ENCODE results near the gene SEC22B.
"Not testable (repeated sequence)": the region's sequence is repeated elsewhere in the genome, so short reads cannot be mapped to it uniquely, and the experiment has no call there.

Gene SEC22B

DNA sequence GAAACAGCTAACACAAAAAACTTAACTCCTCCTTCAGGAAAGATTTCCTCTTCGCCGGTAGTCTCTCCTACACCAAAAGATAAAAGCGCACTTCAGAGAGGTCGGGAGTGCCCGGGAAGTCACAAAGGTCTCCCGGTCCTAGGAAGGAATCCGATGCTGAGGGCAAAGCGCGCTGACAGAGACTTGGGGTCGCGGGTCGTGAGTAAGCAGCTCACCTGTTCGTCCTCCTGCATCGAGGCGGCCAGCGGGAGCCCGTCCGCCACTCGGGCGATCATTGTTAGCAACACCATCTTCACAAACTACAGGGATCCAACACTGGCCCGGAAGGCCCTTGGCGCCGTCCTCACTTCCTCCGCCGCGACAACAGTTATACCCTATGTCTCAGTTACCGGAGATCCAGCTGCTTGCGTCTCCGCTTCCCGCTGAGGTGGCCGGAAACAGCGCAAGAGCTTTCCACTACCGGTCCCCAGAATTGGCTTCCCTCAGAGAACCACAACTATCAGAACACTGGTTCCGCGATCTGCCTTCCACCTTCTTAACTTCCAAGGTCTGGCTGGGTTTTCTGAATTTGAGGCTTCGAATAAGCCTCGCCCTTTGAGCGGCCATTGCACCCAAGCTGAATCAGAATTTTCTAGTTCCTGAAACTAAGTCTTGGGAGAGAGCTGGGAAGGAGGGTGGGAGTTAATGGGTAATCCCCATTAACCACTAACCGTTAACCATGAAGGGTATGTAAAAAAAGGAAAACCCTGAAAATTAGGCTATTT, at the start of gene SEC22B:
SEC22B (minus strand) TSS at position 429 of the 764 bp plus-strand sequence; CDS start at position 290, 139 bp downstream.
- peak; percentile 64 to 79 for DNase-seq (ENCODE audit: extremely low read depth in 1 of 2, low read depth in 1 of 2)

DNA sequence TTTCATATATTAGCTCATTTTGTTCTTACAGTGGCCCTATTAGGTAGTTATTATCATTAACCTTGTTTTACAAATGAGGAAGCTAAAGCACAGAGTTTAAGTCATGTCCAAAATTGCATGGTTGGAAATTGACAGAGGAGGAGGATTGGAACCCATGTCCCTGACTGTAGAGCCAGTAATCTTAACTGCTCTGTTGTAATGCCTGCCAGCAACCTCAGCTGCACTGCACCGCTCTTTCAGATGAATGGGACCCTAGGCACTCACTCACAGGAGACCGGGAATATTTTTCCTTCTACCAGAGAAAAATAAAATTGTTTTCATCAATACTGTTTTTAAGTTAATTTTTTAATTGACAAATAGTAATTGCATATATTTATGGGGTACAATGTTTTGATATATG, 41.6 kb upstream of the SEC22B start:
- not testable (repeated sequence) for DNase-seq (ENCODE audit: extremely low read depth in 1 of 2, low read depth in 1 of 2)

DNA sequence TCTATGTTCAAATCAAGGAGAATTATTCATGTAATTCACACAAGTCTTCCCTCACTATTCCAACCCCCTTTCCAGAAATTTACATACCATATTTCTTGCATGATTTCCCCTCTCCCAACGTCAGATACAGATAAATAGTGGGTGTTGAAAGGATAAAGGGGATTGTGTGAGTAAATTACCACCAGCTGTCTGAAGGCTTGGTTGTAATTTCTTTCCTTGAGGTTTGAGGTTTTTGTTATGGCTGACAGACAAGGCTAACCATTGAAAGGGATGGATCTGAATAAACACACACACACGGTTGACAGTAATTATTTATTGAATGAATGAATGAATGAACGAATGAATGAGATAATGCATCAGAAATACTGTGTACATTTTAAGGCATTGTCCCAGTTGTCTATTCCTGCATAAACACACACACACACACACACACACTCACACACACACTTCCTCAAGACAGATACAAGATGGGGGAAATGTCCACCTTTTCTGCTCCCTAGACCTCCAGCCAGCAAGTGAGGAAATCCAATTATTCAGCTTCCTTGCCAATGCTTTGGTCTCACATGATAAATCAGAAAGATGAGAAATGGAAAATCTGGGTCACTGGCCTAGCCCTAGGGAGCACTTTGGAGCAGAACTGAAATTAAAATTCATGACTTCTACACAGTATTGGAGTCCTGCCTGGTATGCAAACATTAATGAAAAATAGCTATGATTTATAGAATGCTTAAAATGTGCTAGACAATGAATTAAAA, 41.0 kb upstream of the SEC22B start:
- DNase-seq (ENCODE audit: extremely low read depth in 1 of 2, low read depth in 1 of 2), result not testable (repeated sequence)

DNA sequence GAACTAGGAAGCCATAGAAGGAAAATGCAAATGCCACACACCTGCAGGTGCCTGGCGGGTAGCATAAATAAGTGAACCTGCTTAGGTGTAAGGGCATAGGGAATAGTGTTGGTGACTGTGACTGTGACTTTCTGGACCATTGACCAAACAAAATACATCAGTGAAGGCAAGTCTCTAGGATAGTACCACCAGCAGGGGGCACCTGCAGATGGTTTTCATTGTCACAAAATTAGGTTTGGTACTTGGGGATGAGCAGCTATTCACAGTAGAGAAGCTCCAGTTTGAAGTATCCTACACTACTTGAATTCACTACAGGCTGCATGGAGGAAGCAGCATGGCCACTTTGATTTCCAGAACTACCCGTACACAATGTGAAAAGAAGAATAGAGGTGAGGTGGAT, 37.3 kb upstream of the SEC22B start:
- DNase-seq (ENCODE audit: extremely low read depth in 1 of 2, low read depth in 1 of 2), result not testable (repeated sequence)

DNA sequence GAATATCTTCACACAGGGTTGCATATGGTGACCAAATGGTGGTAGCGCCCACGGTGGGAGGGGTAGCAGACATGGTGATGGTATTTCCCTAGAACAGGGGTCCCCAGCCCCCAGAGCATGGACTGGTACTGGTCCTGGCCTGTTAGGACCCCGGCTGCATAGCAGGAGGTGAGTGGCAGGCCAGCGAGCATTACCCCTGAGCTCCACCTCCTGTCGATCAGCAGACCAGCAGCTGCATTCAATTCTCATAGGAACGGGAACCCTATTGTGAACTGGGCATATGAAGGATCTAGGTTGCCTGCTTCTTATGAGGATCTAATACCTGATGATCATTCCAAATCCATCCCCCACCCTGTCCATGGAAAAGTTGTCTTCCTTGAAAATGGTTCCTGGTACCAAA, 34.4 kb upstream of the SEC22B start:
- DNase-seq (ENCODE audit: extremely low read depth in 1 of 2, low read depth in 1 of 2), result not testable (repeated sequence)

DNA sequence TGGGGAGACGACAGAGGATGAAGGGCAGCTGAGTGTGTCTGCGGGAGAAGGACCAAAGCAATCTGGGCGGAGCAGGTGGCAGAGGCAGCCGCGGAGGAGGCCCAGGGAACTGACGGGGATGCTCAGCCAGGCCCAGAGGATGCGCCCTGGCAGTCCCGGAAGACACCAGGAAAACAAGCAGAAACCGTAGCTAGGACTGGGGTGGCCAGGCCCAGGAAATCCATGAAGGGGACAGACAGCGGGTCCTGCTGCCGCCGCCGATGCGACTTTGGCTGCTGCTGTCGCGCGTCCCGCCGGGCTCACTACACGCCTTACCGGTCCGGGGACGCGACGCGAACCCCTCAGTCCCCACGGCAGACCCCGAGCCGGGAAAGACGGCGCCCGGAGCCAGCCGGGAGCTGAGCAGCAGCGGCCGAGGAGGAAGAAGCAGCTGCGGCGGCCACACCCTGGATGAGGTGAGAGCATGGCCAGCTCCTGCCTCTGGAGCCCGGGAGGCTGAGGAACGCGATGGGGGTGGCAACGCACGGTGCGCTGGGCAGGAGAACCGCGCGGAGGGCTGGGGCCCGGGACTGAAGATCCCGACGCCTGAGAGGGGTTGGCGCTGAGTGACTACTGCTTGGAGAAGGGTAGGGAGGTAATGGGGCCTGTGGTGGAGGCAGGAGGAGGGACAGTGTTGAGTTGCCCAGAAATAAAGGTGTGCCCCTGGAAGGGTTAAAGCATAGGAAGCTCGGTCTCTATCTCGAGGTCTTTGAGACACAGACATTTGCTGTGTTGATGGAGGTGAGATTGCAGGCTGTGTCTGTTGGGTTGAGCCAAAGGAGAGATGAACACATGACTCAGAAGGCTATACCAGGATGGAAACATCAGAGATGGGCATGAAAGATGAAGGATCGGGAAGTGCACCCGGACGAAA, 20.8 kb upstream of the SEC22B start:
- not testable (repeated sequence) for DNase-seq (ENCODE audit: extremely low read depth in 1 of 2, low read depth in 1 of 2)

DNA sequence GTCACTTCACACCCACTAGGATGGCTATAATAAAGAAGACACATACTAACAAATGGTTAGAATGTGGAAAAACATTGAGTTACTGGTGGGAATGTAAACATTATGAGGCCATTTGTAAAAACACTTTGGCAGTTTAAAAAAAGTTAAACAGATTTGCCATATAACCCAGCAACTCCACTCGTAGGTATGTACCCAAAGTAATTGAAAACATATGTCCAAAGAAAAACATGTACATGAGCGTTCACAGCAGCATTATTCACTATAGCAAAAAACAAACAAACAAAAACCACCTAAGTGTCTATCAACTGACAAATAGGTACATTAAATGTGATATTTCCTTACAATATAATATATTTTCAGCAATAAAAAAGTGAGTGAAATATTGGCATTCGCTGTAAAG, 12.3 kb upstream of the SEC22B start:
- DNase-seq (ENCODE audit: extremely low read depth in 1 of 2, low read depth in 1 of 2), result not testable (repeated sequence)

DNA sequence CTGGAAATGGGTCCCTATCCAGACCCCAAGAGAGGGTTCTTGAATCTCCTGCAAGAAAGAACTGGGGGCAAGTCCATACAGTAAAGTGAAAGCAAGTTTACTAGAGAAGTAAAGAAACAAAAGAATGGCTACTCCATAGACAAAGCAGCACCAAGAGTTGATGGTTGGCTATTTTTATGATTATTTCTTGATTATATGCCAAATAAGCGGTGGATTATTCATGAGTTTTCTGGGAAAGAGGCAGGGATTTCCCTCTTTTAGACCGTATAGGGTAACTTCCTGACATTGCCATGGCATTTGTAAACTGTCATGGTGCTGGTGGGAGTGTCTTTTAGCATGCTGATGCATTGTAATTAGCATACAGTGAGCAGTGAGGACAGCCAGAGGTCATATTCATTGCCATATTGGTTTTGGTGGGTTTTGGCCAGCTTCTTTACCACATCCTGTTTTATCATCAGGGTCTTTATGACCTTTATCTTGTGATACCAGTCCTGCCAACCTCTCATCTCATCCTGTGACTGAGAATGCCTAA, 5.9 kb upstream of the SEC22B start:
- DNase-seq (ENCODE audit: extremely low read depth in 1 of 2, low read depth in 1 of 2), result not testable (repeated sequence)

DNA sequence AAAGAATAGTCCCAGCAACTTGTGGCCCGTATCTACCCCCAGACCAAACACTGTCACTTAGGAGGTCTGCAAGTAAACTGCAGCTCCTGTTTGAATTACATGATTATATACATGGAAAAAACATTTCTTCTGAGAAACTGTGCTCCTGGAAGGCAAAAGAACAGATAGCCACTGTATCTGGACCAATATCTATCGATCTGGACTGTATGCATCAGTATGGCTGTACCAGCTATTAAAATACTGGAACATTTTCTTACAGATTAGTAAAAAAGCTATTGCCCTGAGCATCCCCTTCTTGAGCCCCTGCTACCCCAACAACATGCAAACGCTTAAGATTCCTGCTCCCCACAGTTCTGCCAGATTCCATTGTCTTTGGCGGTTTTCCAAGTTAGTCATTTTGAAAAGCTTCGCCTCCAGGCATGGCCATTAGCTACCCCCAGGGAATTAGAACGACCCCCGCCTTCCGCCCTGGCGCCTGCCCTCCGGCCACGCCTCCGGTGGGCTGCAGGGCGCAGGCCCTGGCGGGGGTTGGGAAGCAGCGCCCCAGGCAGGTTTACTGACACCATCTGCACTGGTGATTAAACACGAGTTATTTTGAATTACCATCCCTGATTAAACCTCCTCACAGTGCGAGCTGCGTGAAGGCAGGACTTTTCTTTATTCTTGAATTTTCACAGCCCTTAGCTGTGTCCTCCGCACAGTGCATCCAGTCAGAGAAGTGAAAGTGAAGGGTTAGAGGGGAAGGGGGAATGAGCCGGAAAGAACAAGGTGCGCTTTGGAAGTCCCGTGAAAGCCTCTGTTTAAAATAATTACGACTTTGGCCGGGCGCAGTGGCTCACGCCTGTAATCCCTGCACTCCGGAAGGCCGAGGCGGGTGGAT, 3.7 kb upstream of the SEC22B start:
- not testable (repeated sequence) for DNase-seq (ENCODE audit: extremely low read depth in 1 of 2, low read depth in 1 of 2)

DNA sequence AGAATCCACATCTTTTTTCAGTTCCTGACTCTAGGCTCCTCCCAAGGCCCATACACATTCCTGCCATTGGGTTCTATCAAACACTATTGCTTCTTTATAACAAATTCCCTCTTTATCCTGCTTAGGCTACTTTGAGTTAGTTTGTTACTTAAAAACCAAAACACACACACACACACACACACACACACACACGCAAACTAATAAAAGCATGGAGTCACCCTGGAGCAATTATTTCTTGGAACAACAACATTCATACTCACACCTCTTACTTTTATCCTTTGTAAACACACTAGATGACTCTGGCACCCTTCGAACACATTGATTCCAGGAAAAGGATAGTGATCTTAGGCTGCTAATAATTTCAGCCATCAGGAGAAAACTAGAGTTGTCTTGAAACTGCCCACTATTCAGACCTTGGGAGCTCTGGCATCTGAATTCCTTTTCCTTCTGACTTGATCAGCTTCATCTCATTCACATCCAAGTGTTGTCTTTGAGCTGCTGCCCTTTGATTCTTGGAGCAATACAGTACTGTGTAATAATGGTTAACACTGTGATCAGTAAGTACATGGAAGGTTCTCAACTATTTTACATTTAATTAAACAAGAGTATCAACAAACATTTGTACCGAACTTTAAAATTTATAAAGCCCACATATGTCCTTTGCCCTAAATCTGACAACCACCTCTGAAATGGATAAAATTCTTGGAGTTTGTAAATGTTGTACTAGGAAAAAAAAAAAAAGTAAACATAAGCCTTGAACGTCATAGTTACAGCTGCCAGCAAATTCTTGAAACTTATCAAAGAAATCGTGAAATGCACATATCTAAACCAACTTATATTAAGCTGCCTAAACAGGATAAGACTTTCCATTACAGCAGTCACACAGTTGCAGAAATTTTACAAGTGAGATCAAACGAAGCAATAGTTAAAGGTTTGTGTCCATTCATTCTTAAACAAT, 2.8 kb upstream of the SEC22B start:
- DNase-seq (ENCODE audit: extremely low read depth in 1 of 2, low read depth in 1 of 2), result no peak

DNA sequence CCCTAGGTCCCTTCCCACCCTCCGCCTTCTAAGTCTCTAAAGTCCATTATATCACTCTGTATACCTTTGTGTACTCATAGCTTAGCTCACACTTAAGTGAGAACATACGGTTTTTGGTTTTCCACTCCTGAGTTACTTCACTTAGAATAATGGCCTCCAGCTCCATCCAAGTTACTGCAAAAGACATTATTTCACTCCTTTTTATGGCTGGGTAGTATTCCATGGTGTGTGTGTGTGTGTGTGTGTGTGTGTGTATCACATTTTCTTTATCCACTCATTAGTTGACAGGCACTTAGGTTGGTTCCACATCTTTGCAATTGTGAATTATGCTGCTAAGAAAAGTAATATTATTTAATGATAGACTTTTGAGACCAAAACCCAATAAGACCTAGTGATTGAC, 1.7 kb upstream of the SEC22B start:
- not testable (repeated sequence) for DNase-seq (ENCODE audit: extremely low read depth in 1 of 2, low read depth in 1 of 2)

DNA sequence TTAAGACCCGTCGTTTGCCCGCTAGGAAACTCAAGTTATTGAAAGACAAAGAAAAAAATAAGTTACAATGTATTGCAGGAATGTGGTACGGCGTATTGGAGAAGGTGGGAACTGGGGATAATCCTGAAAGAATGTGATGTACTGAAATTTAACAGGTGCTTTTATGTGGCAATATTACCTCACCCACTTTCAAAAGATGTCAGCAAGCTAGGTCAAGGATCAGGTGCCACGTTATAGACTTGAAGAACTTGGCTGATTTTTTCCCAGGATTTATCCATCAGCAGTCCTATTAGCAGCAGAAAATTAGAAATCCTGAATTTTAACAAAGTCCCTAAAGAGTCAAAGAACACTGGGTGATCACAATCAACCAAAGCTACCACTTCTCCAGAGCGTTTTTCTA, 632 bp downstream of the SEC22B start:
- not testable (repeated sequence) for DNase-seq (ENCODE audit: extremely low read depth in 1 of 2, low read depth in 1 of 2)

DNA sequence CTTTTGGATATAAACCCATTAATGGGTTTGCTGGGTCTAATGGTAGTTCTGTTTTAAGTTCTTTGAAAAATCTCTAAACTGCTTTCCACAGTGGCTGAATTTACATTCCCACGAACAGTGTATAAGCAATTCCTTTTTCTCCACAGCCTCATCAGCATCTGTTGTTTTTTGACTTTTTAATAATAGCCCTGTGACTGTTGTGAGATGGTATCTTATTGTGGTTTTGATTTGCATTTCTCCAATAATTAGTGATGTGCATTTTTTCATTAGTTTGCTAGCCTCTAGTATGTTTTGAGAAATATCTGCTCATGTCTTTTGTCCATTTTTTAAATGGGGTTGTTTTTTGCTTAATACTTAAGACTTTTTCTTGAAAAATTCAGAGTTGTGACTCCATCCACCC, 11.6 kb downstream of the SEC22B start:
- DNase-seq (ENCODE audit: extremely low read depth in 1 of 2, low read depth in 1 of 2), result not testable (repeated sequence)

DNA sequence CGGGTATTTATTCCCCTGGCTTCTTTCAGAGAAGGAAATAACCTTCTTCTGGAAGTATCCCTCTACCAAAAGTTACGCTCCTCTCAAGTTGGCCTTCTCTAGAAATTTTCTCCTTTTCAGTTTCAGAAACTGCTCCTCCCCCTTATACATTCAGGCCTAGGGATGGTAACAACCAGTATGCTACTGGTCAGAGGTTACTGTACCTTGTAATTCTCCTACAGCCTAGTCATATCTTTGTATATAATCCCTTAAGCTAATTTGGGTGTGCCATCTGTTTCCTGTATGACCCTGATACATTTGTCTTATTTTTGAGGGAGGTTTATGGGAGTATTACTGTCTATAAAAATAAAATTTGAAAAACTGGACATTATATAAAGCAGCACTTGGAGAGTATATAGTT, 14.3 kb downstream of the SEC22B start:
- not testable (repeated sequence) for DNase-seq (ENCODE audit: extremely low read depth in 1 of 2, low read depth in 1 of 2)

DNA sequence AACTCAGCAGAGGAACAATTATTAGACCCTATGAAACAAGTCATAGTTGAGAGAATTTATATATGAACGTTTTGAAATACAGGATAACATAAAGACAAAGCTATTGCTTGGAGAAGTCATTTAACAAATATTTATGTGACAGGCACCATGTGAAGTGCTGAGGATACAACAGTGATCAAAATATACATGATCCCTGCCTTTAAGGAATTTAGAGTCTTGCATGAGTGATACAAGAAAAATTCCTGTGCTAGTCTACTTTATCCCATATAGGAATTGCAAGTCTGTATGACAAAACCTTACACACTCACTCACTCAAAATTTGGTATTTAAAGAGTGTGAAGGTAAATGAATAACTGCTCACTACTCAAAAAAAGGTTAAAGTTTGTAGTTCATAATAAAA, 17.8 kb downstream of the SEC22B start:
- not testable (repeated sequence) for DNase-seq (ENCODE audit: extremely low read depth in 1 of 2, low read depth in 1 of 2)

DNA sequence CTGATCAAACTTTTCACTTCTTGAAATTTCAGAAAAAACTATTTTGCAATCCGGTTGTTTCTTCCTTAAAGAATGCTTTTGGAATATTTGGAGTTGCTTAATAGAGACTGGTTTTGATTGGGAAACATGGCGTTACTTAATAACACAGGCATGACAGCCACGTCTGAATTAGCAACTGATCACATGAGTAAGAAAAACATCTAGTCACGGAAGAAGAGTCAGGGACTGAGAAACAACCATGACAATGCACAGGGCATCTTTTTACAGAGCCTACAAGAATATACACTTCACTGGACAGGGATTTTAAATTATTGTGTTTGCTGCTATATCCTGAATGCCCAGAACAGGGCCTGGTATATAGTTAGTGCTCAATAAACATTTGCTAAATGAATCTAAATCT, 18.2 kb downstream of the SEC22B start:
- DNase-seq (ENCODE audit: extremely low read depth in 1 of 2, low read depth in 1 of 2), result not testable (repeated sequence)

DNA sequence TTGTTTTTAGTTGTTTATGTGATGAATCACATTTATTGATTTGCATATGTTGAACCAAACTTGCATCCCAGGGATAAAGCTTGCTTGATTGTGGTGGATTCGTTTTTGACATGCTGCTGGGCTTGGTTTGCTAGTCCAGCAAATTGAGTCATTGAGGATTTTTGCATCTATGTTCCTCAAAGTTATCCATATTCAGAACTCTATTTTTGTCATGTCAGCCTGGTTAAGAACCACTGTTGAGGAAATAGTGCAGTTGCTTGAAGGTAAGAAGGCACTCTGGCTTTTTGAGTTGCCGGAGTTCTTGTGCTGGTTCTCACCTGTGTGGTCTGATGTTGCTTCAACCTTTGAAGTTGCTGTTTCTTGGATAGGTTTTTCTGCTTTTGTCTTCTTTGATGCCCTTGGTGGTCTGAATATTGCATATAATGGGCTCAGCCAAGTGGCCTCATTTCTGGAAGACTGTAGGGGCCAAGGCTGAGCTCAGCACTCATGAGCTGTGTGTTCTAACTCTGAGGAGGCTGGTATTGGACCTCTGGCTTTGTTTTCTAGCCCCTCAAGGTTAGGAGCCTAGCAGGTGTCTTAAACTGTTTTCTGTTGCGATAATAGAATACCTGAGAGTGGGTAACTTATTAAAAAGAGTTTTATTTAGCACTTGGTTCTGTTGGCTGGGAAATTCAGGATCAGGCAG, 26.0 kb downstream of the SEC22B start:
- not testable (repeated sequence) for DNase-seq (ENCODE audit: extremely low read depth in 1 of 2, low read depth in 1 of 2)

DNA sequence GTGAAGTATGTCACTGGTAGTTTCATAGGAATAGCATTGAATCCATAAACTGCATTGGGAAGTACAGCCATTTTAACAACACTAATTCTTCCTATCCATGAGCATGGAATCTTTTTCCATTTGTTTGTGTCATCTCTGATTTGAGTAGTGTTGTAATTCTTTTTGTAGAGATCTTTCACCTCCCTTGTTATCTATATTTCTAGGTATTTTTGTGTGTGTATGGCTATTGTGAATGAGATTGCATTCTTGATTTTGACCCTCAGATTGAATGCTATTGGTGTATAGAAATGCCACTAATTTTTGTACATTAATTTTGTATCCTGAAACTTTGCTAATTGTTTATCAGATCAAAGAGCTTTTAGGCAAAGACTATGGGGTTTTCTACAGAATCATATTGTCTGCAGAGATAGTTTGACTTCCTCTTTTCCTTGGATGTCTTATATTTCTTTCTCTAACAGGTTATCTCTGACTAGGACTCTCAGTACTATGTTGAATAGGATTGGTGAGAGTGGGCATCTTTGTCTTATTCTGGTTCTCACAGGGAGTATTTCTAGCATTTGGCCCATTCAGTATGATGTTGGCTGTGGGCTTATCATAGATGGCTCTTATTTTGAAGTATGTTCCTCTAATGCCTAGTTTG, 26.8 kb downstream of the SEC22B start:
- not testable (repeated sequence) for DNase-seq (ENCODE audit: extremely low read depth in 1 of 2, low read depth in 1 of 2)
